ENCODE data around the gene SOX6. TPM values are rescaled to one million over a fixed set of nuclear protein-coding genes. Genes with fewer than 3 reads are reported as not detected.

The SOX6 gene
- total RNA-seq, 2 experiments from 2014 or later, result 0.20 TPM; not detected in 1

DNA sequence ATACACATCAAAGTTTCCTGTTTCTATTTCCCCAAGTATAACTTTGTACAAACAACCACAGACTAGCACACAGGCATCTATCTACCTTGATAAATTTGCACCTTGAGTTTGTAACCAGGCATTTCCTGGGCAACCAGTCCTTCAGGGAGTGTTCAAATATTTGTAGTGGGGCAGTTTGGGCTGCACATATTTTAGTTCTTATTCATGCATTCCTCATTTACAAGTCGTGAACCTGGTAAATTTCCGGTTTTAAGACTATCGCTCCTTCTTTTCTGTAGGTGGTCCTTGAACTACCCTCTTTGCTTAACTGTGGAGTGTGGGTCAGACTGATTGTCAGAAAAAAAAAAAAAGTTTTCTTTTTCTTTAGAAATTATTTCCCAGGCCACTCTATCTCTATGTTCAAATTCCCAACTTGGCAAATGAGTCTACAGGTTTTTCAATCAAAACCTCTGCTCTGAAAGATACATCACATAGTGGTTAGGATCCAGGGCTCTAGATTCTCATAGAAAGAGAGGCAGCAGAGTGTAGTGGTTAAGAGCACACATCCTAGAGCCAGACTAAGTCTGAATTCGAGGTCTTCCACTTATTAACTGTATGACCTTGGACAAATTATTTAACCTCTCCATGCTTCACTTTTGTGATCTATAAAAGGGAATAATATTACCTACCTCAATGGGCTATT lies 201.5 kb downstream of the SOX6 start:
- ATAC-seq (ENCODE audit: poor library complexity), result no peak
- Mint-ChIP-seq H3K27me3 (no peaks in the 10 kb centered on the region), H3K36me3 (ENCODE audit: low read depth) (no peaks in the 10 kb centered on the region), H3K4me1 (ENCODE audit: low read depth) (no peaks in the 10 kb centered on the region), H3K27ac (no peak overlapping the region), H3K4me3 (no peak overlapping the region), H3K9me3 (peaks cover 2% of the 10 kb centered on the region)
- ChIA-PET CTCF (no interaction called here), POLR2A (no interaction called here)
- intact Hi-C loops (cut with DNase I, micrococcal nuclease), result no loop called here
- H3K36me3 ChIP-seq (ENCODE audit: insufficient read depth, low read length), result no peaks in the 10 kb centered on the region
- no peaks in the 10 kb centered on the region for H3K27me3 ChIP-seq (ENCODE audit: control insufficient read depth in 1 of 2, insufficient read depth in 2 of 2, low read length in 2 of 2)
- no peaks in the 10 kb centered on the region for H3K9me3 ChIP-seq (ENCODE audit: control insufficient read depth in 1 of 2, insufficient read depth in 1 of 2, low read length in 2 of 2)
- no peak overlapping the region for H3K4me3 ChIP-seq (ENCODE audit: low read length)
- no peak overlapping the region for H3K27ac ChIP-seq (ENCODE audit: low read depth in 1 of 2, low read length in 2 of 2)
- H3K4me1 ChIP-seq (ENCODE audit: insufficient read depth, low read length), result no peaks in the 10 kb centered on the region
- TF ChIP-seq, protein P1, sequence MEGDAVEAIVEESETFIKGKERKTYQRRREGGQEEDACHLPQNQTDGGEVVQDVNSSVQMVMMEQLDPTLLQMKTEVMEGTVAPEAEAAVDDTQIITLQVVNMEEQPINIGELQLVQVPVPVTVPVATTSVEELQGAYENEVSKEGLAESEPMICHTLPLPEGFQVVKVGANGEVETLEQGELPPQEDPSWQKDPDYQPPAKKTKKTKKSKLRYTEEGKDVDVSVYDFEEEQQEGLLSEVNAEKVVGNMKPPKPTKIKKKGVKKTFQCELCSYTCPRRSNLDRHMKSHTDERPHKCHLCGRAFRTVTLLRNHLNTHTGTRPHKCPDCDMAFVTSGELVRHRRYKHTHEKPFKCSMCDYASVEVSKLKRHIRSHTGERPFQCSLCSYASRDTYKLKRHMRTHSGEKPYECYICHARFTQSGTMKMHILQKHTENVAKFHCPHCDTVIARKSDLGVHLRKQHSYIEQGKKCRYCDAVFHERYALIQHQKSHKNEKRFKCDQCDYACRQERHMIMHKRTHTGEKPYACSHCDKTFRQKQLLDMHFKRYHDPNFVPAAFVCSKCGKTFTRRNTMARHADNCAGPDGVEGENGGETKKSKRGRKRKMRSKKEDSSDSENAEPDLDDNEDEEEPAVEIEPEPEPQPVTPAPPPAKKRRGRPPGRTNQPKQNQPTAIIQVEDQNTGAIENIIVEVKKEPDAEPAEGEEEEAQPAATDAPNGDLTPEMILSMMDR (IDR thresholded peaks at IDR 0.05), result no peak
- no peak for DNase-seq

DNA sequence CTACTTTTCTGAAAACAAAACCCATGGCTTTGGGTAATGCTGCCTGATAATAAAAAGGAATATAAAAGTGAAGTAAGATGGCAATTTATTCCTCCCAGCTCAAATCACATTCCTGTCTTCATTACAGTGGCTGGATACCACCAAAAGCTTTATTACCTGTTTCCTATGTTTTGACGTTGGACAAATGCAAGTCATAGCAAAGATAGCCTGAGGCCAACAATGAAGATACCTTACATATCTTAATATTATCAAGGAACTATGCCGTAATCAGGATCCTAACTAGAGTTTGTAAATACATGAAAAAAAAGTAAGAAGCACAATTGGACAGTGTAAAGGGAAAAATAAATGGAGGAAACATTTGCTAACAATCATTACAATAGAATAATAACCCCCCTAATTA lies 202.4 kb downstream of the SOX6 start:
- intact Hi-C loops (cut with DNase I, micrococcal nuclease), result no loop called here
- ATAC-seq (ENCODE audit: poor library complexity), result no peak
- Histone ChIP-seq H3K27me3 (ENCODE audit: control insufficient read depth in 1 of 2, insufficient read depth in 2 of 2, low read length in 2 of 2) (no peaks in the 10 kb centered on the region), H3K36me3 (ENCODE audit: insufficient read depth, low read length) (no peaks in the 10 kb centered on the region), H3K9me3 (ENCODE audit: control insufficient read depth in 1 of 2, insufficient read depth in 1 of 2, low read length in 2 of 2) (no peaks in the 10 kb centered on the region), H3K4me3 (ENCODE audit: low read length) (no peak overlapping the region), H3K27ac (ENCODE audit: low read depth in 1 of 2, low read length in 2 of 2) (no peak overlapping the region), H3K4me1 (ENCODE audit: insufficient read depth, low read length) (no peaks in the 10 kb centered on the region)
- H3K27me3 Mint-ChIP-seq, result no peaks in the 10 kb centered on the region
- CTCF ChIA-PET, result no interaction called here
- H3K4me1 Mint-ChIP-seq (ENCODE audit: low read depth), result no peaks in the 10 kb centered on the region
- DNase-seq, result no peak
- peaks cover 2% of the 10 kb centered on the region for H3K9me3 Mint-ChIP-seq
- POLR2A ChIA-PET, result no interaction called here
- H3K4me3 Mint-ChIP-seq, result no peak overlapping the region
- no peaks in the 10 kb centered on the region for H3K36me3 Mint-ChIP-seq (ENCODE audit: low read depth)
- TF ChIP-seq, protein P1 (IDR thresholded peaks at IDR 0.05), result no peak
- no peak overlapping the region for H3K27ac Mint-ChIP-seq

DNA sequence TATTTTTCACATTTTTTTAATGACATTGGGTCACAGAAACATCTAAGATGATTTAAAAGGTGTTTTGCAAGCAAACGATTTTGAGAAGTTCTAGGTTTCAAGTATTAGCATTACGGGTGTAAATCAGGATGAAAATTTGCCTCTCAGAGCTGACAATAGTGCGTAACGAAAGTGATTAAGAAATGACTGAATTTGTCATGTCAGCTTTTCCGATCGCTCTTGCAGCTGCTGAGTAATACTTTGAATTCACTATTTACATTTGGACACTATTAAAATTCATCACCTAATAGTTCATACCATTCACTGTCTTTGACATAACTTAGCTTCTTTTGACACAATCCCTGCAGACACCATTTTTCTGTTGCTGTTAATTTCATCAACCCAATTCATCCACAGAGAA lies 205.2 kb downstream of the SOX6 start:
- Histone ChIP-seq H3K4me3 (ENCODE audit: low read length) (no peak overlapping the region), H3K4me1 (ENCODE audit: insufficient read depth, low read length) (no peaks in the 10 kb centered on the region), H3K36me3 (ENCODE audit: insufficient read depth, low read length) (no peaks in the 10 kb centered on the region), H3K27ac (ENCODE audit: low read depth in 1 of 2, low read length in 2 of 2) (no peak overlapping the region), H3K9me3 (ENCODE audit: control insufficient read depth in 1 of 2, insufficient read depth in 1 of 2, low read length in 2 of 2) (no peaks in the 10 kb centered on the region), H3K27me3 (ENCODE audit: control insufficient read depth in 1 of 2, insufficient read depth in 2 of 2, low read length in 2 of 2) (no peaks in the 10 kb centered on the region)
- H3K27me3 Mint-ChIP-seq, result no peaks in the 10 kb centered on the region
- intact Hi-C loops (cut with DNase I, micrococcal nuclease), result no loop called here
- ChIA-PET CTCF (no interaction called here), POLR2A (no interaction called here)
- DNase-seq (no peak), ATAC-seq (ENCODE audit: poor library complexity) (no peak)
- H3K27ac Mint-ChIP-seq, result no peak overlapping the region
- H3K9me3 Mint-ChIP-seq, result peaks cover 8% of the 10 kb centered on the region
- no peaks in the 10 kb centered on the region for H3K36me3 Mint-ChIP-seq (ENCODE audit: low read depth)
- TF ChIP-seq, protein P1 (IDR thresholded peaks at IDR 0.05), result no peak
- H3K4me1 Mint-ChIP-seq (ENCODE audit: low read depth), result no peaks in the 10 kb centered on the region
- H3K4me3 Mint-ChIP-seq, result no peak overlapping the region
